Lower leg skin (tissue), 3 donors: ENCODE data around the gene SHCBP1L.

Experiments used
- POLR2A ChIP-seq, 2 donors: fragments of 450-650 bp; IDR thresholded peaks; one replicate each; pipeline ENCODE4 v1.6.1; 2016 to 2017; ENCODE audit warnings: antibody characterized with exemption in 2 of 2, mild to moderate bottlenecking in 1 of 2, moderate library complexity in 1 of 2
- TF ChIP-seq, protein P1 (sequence below), 3 donors: fragments of 450-650 bp; IDR thresholded peaks; one replicate each; pipeline ENCODE4 v1.5.1; 2016; ENCODE audit warnings: antibody characterized with exemption in 3 of 3, mild to moderate bottlenecking in 3 of 3, moderate library complexity in 2 of 3

GRCh38 chr1:182885591-182885990 lies 67.4 kb downstream of the SHCBP1L start:
- TF ChIP-seq, protein P1, sequence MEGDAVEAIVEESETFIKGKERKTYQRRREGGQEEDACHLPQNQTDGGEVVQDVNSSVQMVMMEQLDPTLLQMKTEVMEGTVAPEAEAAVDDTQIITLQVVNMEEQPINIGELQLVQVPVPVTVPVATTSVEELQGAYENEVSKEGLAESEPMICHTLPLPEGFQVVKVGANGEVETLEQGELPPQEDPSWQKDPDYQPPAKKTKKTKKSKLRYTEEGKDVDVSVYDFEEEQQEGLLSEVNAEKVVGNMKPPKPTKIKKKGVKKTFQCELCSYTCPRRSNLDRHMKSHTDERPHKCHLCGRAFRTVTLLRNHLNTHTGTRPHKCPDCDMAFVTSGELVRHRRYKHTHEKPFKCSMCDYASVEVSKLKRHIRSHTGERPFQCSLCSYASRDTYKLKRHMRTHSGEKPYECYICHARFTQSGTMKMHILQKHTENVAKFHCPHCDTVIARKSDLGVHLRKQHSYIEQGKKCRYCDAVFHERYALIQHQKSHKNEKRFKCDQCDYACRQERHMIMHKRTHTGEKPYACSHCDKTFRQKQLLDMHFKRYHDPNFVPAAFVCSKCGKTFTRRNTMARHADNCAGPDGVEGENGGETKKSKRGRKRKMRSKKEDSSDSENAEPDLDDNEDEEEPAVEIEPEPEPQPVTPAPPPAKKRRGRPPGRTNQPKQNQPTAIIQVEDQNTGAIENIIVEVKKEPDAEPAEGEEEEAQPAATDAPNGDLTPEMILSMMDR (IDR thresholded peaks at IDR 0.05): no peak
- TF ChIP-seq POLR2A (IDR thresholded peaks at IDR 0.05): no peak
